ENCODE data around the gene GGT6.

- TF ChIP-seq CTCF (IDR thresholded peaks at IDR 0.05; ENCODE audit: insufficient read depth, low read length), result no peak
- TF ChIP-seq GABPA (IDR thresholded peaks at IDR 0.05; ENCODE audit: low read depth), result no peak
- TF ChIP-seq POLR2AphosphoS5 (IDR thresholded peaks at IDR 0.05; ENCODE audit: low read depth), result no peak
These were observed 49.4 kb upstream of the GGT6 start for GRCh38 chr17:4609761-4610160.

All from HL-60 (cell line).